Measurements from ENCODE around the gene C1orf35.

Gene C1orf35

DNA sequence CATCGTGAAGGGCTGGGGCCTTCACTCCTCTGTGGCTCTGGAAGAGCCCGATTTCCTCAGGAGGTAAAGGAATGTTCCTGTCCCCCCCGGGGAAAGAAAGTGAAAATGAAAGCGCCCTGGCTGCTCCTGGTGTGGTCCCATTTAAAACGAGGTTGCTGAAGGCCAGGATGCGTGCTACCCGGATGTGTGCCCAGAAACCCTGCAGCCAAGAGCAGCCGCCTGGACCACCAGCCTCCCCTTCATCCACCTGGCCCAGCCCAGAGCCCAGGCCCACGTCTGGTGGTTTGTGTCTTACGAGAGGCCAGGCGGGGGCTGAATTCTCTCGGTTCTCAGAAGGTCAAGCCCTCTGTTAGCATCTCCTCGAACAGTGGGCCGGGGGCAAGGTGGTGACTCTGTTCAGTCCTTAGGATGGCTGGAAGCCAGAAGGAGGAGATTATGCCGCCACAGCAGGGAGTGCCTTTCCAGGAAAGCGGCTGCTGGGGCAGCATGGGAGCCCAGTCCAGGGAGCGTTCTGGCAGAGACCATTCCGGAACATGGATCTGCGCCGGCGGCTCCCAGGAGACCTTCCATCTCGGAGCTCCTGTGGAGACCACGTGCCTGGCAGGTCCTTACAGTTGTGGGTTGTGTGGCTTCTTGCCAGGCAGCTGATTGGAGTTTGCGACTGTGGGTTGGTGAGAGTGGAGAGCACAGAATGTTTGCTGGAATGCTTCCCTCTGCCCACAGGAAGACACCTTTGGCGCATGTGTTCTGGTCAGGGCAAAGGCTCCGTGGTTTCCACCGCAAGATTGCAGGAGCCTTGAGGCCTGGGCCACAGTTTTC, 38.3 kb upstream of the C1orf35 start:
- DNase-seq (ENCODE audit: low read depth) = no peak
- TF ChIP-seq, protein P1, sequence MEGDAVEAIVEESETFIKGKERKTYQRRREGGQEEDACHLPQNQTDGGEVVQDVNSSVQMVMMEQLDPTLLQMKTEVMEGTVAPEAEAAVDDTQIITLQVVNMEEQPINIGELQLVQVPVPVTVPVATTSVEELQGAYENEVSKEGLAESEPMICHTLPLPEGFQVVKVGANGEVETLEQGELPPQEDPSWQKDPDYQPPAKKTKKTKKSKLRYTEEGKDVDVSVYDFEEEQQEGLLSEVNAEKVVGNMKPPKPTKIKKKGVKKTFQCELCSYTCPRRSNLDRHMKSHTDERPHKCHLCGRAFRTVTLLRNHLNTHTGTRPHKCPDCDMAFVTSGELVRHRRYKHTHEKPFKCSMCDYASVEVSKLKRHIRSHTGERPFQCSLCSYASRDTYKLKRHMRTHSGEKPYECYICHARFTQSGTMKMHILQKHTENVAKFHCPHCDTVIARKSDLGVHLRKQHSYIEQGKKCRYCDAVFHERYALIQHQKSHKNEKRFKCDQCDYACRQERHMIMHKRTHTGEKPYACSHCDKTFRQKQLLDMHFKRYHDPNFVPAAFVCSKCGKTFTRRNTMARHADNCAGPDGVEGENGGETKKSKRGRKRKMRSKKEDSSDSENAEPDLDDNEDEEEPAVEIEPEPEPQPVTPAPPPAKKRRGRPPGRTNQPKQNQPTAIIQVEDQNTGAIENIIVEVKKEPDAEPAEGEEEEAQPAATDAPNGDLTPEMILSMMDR (IDR thresholded peaks at IDR 0.05; ENCODE audit: control insufficient read depth, insufficient read depth, low read depth, low read length, missing control alignments) = no peak
- H3K4me3 ChIP-seq (ENCODE audit: control insufficient read depth, low read depth, low read length) = peak overlapping the region; percentile 98

GRCh38 chr1:228140724-228141225, 37.6 kb upstream of the C1orf35 start:
- DNase-seq (ENCODE audit: low read depth) = no peak
- peak overlapping the region; percentile 98 for H3K4me3 ChIP-seq (ENCODE audit: control insufficient read depth, low read depth, low read length)
- TF ChIP-seq, protein P1 (IDR thresholded peaks at IDR 0.05; ENCODE audit: control insufficient read depth, insufficient read depth, low read depth, low read length, missing control alignments) = no peak

GRCh38 chr1:228139931-228140723, 37.0 kb upstream of the C1orf35 start, which contains the start of gene GUK1:
Gene GUK1 (plus strand): TSS chr1:228140279. CDS start chr1:228140303, 24 bp downstream.
- TF ChIP-seq, protein P1 (IDR thresholded peaks at IDR 0.05; ENCODE audit: control insufficient read depth, insufficient read depth, low read depth, low read length, missing control alignments) = peak; percentile 15
- peak within 1 kb of the TSS; percentile 98 for H3K4me3 ChIP-seq (ENCODE audit: control insufficient read depth, low read depth, low read length)
- peak; percentile 95 for DNase-seq (ENCODE audit: low read depth)

GRCh38 chr1:228139406-228139930, 36.3 kb upstream of the C1orf35 start:
- H3K4me3 ChIP-seq (ENCODE audit: control insufficient read depth, low read depth, low read length) = peak overlapping the region; percentile 98
- DNase-seq (ENCODE audit: low read depth) = no peak
- TF ChIP-seq, protein P1 (IDR thresholded peaks at IDR 0.05; ENCODE audit: control insufficient read depth, insufficient read depth, low read depth, low read length, missing control alignments) = no peak

DNA sequence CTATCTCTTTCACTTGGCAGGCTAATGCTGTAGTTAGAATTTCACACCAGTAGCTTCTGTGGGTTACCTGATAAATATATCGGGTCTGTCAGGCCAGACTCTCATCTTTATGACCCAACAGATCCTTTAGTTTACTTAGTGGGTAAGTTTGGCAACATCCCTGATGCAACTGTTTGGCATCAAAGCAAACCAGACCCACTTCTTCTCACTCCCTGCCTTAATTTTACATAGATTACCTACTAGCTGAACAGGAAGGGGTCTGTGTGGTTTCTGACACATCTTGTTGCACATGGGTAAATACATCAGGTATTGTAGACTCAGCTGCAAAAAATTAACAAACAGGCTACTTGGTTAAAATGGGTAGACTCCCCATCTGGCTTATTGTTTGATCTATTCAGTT, 33.8 kb upstream of the C1orf35 start:
- DNase-seq (ENCODE audit: low read depth) = no peak
- TF ChIP-seq, protein P1 (IDR thresholded peaks at IDR 0.05; ENCODE audit: control insufficient read depth, insufficient read depth, low read depth, low read length, missing control alignments) = no peak
- no peak overlapping the region for H3K4me3 ChIP-seq (ENCODE audit: control insufficient read depth, low read depth, low read length)

- TF ChIP-seq, protein P1 (IDR thresholded peaks at IDR 0.05; ENCODE audit: control insufficient read depth, insufficient read depth, low read depth, low read length, missing control alignments) = no peak
- H3K4me3 ChIP-seq (ENCODE audit: control insufficient read depth, low read depth, low read length) = no peak overlapping the region
- no peak for DNase-seq (ENCODE audit: low read depth)
These were observed 31.5 kb upstream of the C1orf35 start for GRCh38 chr1:228134591-228134990.
